GM23248 (cell line): ENCODE results near the gene RPRD1B. TPM values are rescaled to one million over a fixed set of nuclear protein-coding genes. Genes with fewer than 3 reads are reported as not detected.

ENCODE experiments used
- DNase-seq: peaks from one replicate; pipeline ENCODE4 v3.0.0-alpha.2; 2015
- H2AFZ ChIP-seq: fragments of 200-600 bp; sonication (generic); 2 replicates; pipeline ENCODE4 v1.6.1; 2016; ENCODE audit warnings: antibody characterized with exemption
- H3F3A ChIP-seq: fragments of 200-600 bp; sonication (generic); 2 replicates; pipeline ENCODE4 v1.6.1; 2016; ENCODE audit warnings: mild to moderate bottlenecking, antibody characterized with exemption, mixed run types; ENCODE audit not compliant: insufficient read depth
- H3K27ac ChIP-seq: fragments of 200-600 bp; sonication (generic); 2 replicates; pipeline ENCODE4 v1.5.1; 2016; ENCODE audit warnings: mild to moderate bottlenecking
- H3K27me3 ChIP-seq: fragments of 200-600 bp; sonication (generic); replicated peaks from 2 replicates; pipeline ENCODE4 v1.6.1; 2016; ENCODE audit warnings: mild to moderate bottlenecking; ENCODE audit not compliant: insufficient read depth
- H3K36me3 ChIP-seq: fragments of 200-600 bp; sonication (generic); 2 replicates; pipeline ENCODE4 v1.6.1; 2016; ENCODE audit warnings: low read depth, mild to moderate bottlenecking
- H3K4me1 ChIP-seq: fragments of 200-600 bp; sonication (generic); 2 replicates; pipeline ENCODE4 v1.6.1; 2016; ENCODE audit warnings: mild to moderate bottlenecking; ENCODE audit not compliant: insufficient read depth
- H3K4me2 ChIP-seq: fragments of 200-600 bp; sonication (generic); one replicate; pipeline ENCODE4 v1.6.1; 2016; ENCODE audit warnings: mild to moderate bottlenecking; ENCODE audit not compliant: unreplicated experiment
- H3K4me3 ChIP-seq: fragments of 200-600 bp; sonication (generic); 2 replicates; pipeline ENCODE4 v1.5.1; 2016; ENCODE audit warnings: mild to moderate bottlenecking
- H3K79me2 ChIP-seq: fragments of 200-600 bp; sonication (generic); 2 replicates; pipeline ENCODE4 v1.6.1; 2016; ENCODE audit warnings: mild to moderate bottlenecking; ENCODE audit not compliant: insufficient read depth
- H3K9ac ChIP-seq: fragments of 200-600 bp; sonication (generic); 2 replicates; pipeline ENCODE4 v1.6.1; 2016; ENCODE audit warnings: mild to moderate bottlenecking
- H3K9me2 ChIP-seq: fragments of 200-600 bp; sonication (generic); 2 replicates; pipeline ENCODE4 v1.6.1; 2016; ENCODE audit warnings: mixed run types, mild to moderate bottlenecking, moderate library complexity; ENCODE audit not compliant: insufficient read depth
- H3K9me3 ChIP-seq: fragments of 200-600 bp; sonication (generic); one replicate; pipeline ENCODE4 v1.6.1; 2017; ENCODE audit warnings: low read depth
- H4K20me1 ChIP-seq: fragments of 200-600 bp; sonication (generic); 2 replicates; pipeline ENCODE4 v1.6.0; 2016; ENCODE audit not compliant: insufficient read depth
- EZH2 ChIP-seq: fragments of 200-600 bp; sonication (generic); IDR thresholded peaks from 2 replicates; pipeline ENCODE4 v1.6.1; 2018; ENCODE audit warnings: antibody characterized with exemption, mild to moderate bottlenecking; ENCODE audit not compliant: insufficient read depth, poor library complexity, severe bottlenecking
- EZH2phosphoT487 ChIP-seq: fragments of 200-600 bp; sonication (generic); IDR thresholded peaks from 2 replicates; pipeline ENCODE4 v1.6.1; 2018; ENCODE audit warnings: antibody characterized with exemption, moderate library complexity, mild to moderate bottlenecking, low read depth; ENCODE audit not compliant: insufficient read depth
- WGBS, 2 experiments: methylation state at CpG; one replicate each; pipeline ENCODE4 v1.1.6; 2015 to 2017; ENCODE audit warnings: low lambda C conversion rate in 2 of 2, low coverage in 1 of 2; ENCODE audit errors: missing lambda C conversion rate in 2 of 2; 5-methylcytosine and 5-hydroxymethylcytosine counted together
- in situ Hi-C: fragments of 300-500 bp; cut with MboI; formaldehyde crosslinking; loops from 2 replicates; pipeline ENCODE4 v1.15.0; 2020
- polyA plus RNA-seq: library from polyadenylated mRNA; unstranded; fragments of >200 nt; fragmentation: Nextera tagmentation; extraction: Ambion mirVana; gene quantifications from 2 replicates; pipeline ENCODE4 v1.2.1, GENCODE V29; 2016
- total RNA-seq: library from RNA; depleted of rRNA; stranded (reverse); fragments of >200 nt; shearing (Covaris generic); gene quantifications from 2 replicates; pipeline ENCODE4 v1.2.3, GENCODE V29; 2014

The RPRD1B gene
- total and polyA plus RNA-seq, 2 experiments from 2014 or later, result 13.5 to 15.6 TPM

- no peak for DNase-seq
- no peak overlapping the region for H2AFZ ChIP-seq
- H3F3A ChIP-seq, result peaks cover 18% of the 10 kb centered on the region
- no peaks in the 10 kb centered on the region for H3K9me2 ChIP-seq
- WGBS, 2 experiments, result 85 to 86% methylated on average over 13 to 14 of the region's 14 CpGs
- peaks cover 13% of the 10 kb centered on the region for H3K4me1 ChIP-seq
- in situ Hi-C loops, result no loop called here
- H3K27me3 ChIP-seq, result no peaks in the 10 kb centered on the region
- no peaks in the 10 kb centered on the region for H3K79me2 ChIP-seq
- H3K9ac ChIP-seq, result no peak overlapping the region
- no peaks in the 10 kb centered on the region for H4K20me1 ChIP-seq
- no peaks in the 10 kb centered on the region for H3K9me3 ChIP-seq
- no peak overlapping the region for H3K4me2 ChIP-seq
- no peak for TF ChIP-seq EZH2phosphoT487
- no peak for TF ChIP-seq EZH2
- no peak overlapping the region for H3K4me3 ChIP-seq
- H3K27ac ChIP-seq, result no peak overlapping the region
- peaks cover 3% of the 10 kb centered on the region; the same call in 1 of the 2 replicates for H3K36me3 ChIP-seq
Measured at GRCh38 chr20:38136421-38137245, 103.1 kb downstream of the RPRD1B start.

- H3F3A ChIP-seq, result peaks cover 18% of the 10 kb centered on the region
- H3K9me2 ChIP-seq, result no peaks in the 10 kb centered on the region
- no peak overlapping the region for H3K4me2 ChIP-seq
- H4K20me1 ChIP-seq, result no peaks in the 10 kb centered on the region
- peaks cover 13% of the 10 kb centered on the region for H3K4me1 ChIP-seq
- H3K27me3 ChIP-seq, result no peaks in the 10 kb centered on the region
- no peak overlapping the region for H3K9ac ChIP-seq
- in situ Hi-C loops, result no loop called here
- no peaks in the 10 kb centered on the region for H3K79me2 ChIP-seq
- 93 to 96% methylated on average over 11 of the region's 11 CpGs for WGBS, 2 experiments
- H3K27ac ChIP-seq, result no peak overlapping the region
- no peak for DNase-seq
- TF ChIP-seq EZH2phosphoT487 (no peak), EZH2 (no peak)
- no peak overlapping the region for H2AFZ ChIP-seq
- H3K36me3 ChIP-seq, result peaks cover 3% of the 10 kb centered on the region; the same call in 1 of the 2 replicates
- no peaks in the 10 kb centered on the region for H3K9me3 ChIP-seq
- no peak overlapping the region for H3K4me3 ChIP-seq
Measured at GRCh38 chr20:38137441-38138037, 104.0 kb downstream of the RPRD1B start.

- in situ Hi-C loops, result no loop called here
- Histone ChIP-seq H3K4me1 (peaks cover 14% of the 10 kb centered on the region), H3K4me2 (no peak overlapping the region), H3K4me3 (no peak overlapping the region), H2AFZ (no peak overlapping the region), H4K20me1 (no peaks in the 10 kb centered on the region), H3K27me3 (no peaks in the 10 kb centered on the region), H3K9me3 (no peaks in the 10 kb centered on the region), H3F3A (peaks cover 18% of the 10 kb centered on the region), H3K9ac (no peak overlapping the region), H3K79me2 (no peaks in the 10 kb centered on the region), H3K9me2 (no peaks in the 10 kb centered on the region), H3K36me3 (peaks cover 3% of the 10 kb centered on the region; the same call in 1 of the 2 replicates), H3K27ac (no peak overlapping the region)
- 93 to 95% methylated on average over 15 of the region's 15 CpGs for WGBS, 2 experiments
- no peak for DNase-seq
- TF ChIP-seq EZH2, result no peak
- no peak for TF ChIP-seq EZH2phosphoT487
Measured at GRCh38 chr20:38138086-38138778, 104.7 kb downstream of the RPRD1B start.

GRCh38 chr20:38139156-38139912 is 105.8 kb downstream of the RPRD1B start:
- Histone ChIP-seq H3K27me3 (no peaks in the 10 kb centered on the region), H3K9me2 (no peaks in the 10 kb centered on the region), H3K9me3 (no peaks in the 10 kb centered on the region), H3F3A (peaks cover 28% of the 10 kb centered on the region), H2AFZ (no peak overlapping the region), H3K27ac (no peak overlapping the region), H3K79me2 (no peaks in the 10 kb centered on the region), H3K9ac (no peak overlapping the region), H3K36me3 (peaks cover 3% of the 10 kb centered on the region; the same call in 1 of the 2 replicates), H3K4me3 (no peak overlapping the region), H4K20me1 (no peaks in the 10 kb centered on the region), H3K4me2 (no peak overlapping the region), H3K4me1 (peaks cover 19% of the 10 kb centered on the region)
- WGBS, 2 experiments, result 93 to 95% methylated on average over 25 of the region's 25 CpGs
- in situ Hi-C loops, result no loop called here
- no peak for DNase-seq
- TF ChIP-seq EZH2phosphoT487 (no peak), EZH2 (no peak)
